Kidney epithelial cell (primary cell): ENCODE measurements around the gene GALNT17. TPM values are rescaled to one million over a fixed set of nuclear protein-coding genes. Genes with fewer than 3 reads are reported as not detected.

Source experiments
- DNase-seq: peaks from one replicate; pipeline ENCODE4 v3.0.0-alpha.2; 2010; ENCODE audit warnings: low read depth
- H3K27me3 ChIP-seq: 2 replicates; pipeline ENCODE4 v1.6.0; 2011; ENCODE audit warnings: low read length; ENCODE audit not compliant: control insufficient read depth, insufficient read depth
- H3K36me3 ChIP-seq: 2 replicates; pipeline ENCODE4 v1.5.1; 2011; ENCODE audit warnings: low read length; ENCODE audit not compliant: control insufficient read depth, insufficient read depth
- H3K4me3 ChIP-seq: 2 replicates; pipeline ENCODE4 v1.5.1; 2011; ENCODE audit warnings: low read depth, mild to moderate bottlenecking, control low read depth, low read length
- CTCF ChIP-seq: IDR thresholded peaks from 2 replicates; pipeline ENCODE4 v1.5.1; 2011; ENCODE audit warnings: mild to moderate bottlenecking, moderate library complexity, low read length, control low read depth, inconsistent platforms; ENCODE audit not compliant: insufficient read depth, poor library complexity, severe bottlenecking
- total RNA-seq: library from RNA; depleted of rRNA; stranded (reverse); fragments of >200 nt; gene quantifications from 2 replicates; pipeline ENCODE4 v1.2.3, GENCODE V29; 2015

GALNT17 gene
- total RNA-seq, 1 donor from 2014 or later, result 3.3 TPM

- no peak overlapping the region for H3K4me3 ChIP-seq
- DNase-seq, result no peak
Measured at GRCh38 chr7:71308096-71308495, 176.2 kb downstream of the GALNT17 start.

GRCh38 chr7:71311576-71311975 is 179.6 kb downstream of the GALNT17 start:
- H3K36me3 ChIP-seq, result no peaks in the 10 kb centered on the region
- H3K4me3 ChIP-seq, result no peak overlapping the region
- DNase-seq, result no peak
- H3K27me3 ChIP-seq, result no peaks in the 10 kb centered on the region
- no peak for TF ChIP-seq CTCF

More at GRCh38 chr7:71308096-71308495, 176.2 kb downstream of the GALNT17 start:
- TF ChIP-seq CTCF, result no peak
- no peaks in the 10 kb centered on the region for H3K36me3 ChIP-seq
- no peaks in the 10 kb centered on the region for H3K27me3 ChIP-seq

GRCh38 chr7:71312755-71313490 is 181.0 kb downstream of the GALNT17 start:
- TF ChIP-seq CTCF, result no peak
- Histone ChIP-seq H3K36me3 (no peaks in the 10 kb centered on the region), H3K4me3 (no peak overlapping the region), H3K27me3 (no peaks in the 10 kb centered on the region)
- DNase-seq, result no peak

- TF ChIP-seq CTCF, result no peak
- H3K4me3 ChIP-seq, result no peak overlapping the region
Measured at GRCh38 chr7:71313553-71313952, 181.6 kb downstream of the GALNT17 start.

GRCh38 chr7:71320916-71321315 is 189.0 kb downstream of the GALNT17 start:
- TF ChIP-seq CTCF, result no peak

More at GRCh38 chr7:71313553-71313952, 181.6 kb downstream of the GALNT17 start:
- Histone ChIP-seq H3K27me3 (no peaks in the 10 kb centered on the region), H3K36me3 (no peaks in the 10 kb centered on the region)
- no peak for DNase-seq

GRCh38 chr7:71322201-71322600 is 190.3 kb downstream of the GALNT17 start:
- H3K27me3 ChIP-seq, result no peaks in the 10 kb centered on the region
- H3K36me3 ChIP-seq, result no peaks in the 10 kb centered on the region
- TF ChIP-seq CTCF, result no peak
- no peak overlapping the region for H3K4me3 ChIP-seq
- no peak for DNase-seq

More at GRCh38 chr7:71320916-71321315, 189.0 kb downstream of the GALNT17 start:
- H3K27me3 ChIP-seq, result no peaks in the 10 kb centered on the region
- DNase-seq, result no peak
- H3K4me3 ChIP-seq, result no peak overlapping the region
- no peaks in the 10 kb centered on the region for H3K36me3 ChIP-seq
